HTR-8/SVneo (cell line): ENCODE measurements around the gene ORMDL3.
"Not testable (repeated sequence)": the region's sequence is repeated elsewhere in the genome, so short reads cannot be mapped to it uniquely, and the experiment has no call there.

Source experiments
- DNase-seq: peaks from one replicate; pipeline ENCODE4 v3.0.0; 2011; ENCODE audit warnings: low spot score, mixed read lengths; ENCODE audit not compliant: insufficient read length
- FAIRE-seq: peaks from 2 replicates; lab custom pipeline; 2011; peaks lifted over from hg19 to GRCh38; lab: Jason Lieb, UNC

The ORMDL3 gene

DNA sequence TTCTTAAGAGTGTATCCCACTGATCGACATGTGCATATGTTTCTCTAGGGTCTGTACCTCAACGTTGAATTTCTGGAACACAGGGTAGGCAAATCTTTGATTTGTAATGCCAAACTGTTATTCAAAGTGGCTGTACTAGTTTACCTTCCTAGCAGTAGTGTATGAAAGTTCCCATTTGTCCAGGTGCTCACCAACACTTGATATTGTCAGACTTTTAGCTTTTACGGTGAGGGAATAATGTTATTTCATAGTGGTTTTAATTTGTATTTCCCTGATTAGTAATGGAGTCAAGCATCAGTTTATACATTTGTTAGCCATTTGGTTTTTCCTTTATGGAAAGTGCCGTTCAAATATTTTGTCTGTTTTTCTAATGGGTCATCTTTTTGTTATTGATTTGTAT lies 29.3 kb downstream of the ORMDL3 start:
- FAIRE-seq: no peak
- no peak for DNase-seq

DNA sequence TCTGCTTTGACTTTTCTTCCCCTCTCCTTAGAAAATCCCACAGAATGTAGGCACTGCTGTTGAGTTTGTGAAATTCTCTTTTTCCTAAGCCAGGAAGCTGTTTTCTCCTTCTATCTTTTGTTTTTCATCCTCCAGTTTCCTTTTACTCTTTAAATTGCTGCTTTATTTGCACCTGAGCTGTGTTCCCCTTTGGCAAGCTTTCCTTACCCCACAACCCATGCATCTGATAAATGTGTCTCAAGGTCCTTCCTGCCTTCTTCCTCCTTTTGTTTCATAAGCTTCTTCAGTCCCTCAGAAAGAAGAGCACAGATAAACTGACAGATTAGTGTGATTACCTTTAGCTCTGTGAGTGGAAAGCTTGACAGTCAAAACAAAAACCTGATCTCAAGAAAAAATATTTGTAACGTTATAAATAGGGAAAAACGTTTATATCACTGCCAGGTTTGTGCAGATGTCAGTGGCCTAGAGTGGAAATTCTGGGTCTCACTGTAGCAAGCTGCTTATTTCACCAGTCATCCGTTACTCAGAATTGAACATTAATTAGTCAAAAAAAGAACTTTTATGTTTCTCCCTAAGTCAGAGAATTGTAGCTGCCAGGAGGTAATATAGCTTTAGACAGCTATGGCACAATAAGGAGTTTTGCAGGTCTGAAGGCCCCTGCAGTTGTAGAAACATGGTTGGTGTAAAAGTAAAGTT lies 32.6 kb downstream of the ORMDL3 start:
- FAIRE-seq: no peak

DNA sequence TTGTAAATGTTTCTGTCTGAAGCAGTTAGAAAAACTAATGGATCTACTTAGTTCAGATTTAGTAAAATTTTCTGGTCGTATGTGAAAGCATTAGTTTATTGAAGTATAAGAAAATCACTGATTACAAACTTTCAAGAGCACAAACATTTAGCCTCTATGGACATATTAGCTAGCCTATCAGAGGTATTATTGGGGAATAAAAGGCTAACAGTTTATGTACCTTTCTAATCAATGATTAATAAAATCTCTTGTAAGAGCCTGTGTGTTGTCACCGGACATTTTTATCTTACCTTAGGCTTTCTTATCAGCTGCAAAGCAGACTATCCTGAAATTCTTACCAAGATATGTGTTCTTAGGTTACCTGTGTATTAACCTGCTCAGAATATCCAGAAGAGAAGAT lies 38.2 kb downstream of the ORMDL3 start:
- no peak for FAIRE-seq
- no peak for DNase-seq

More for the DNA sequence above, 32.6 kb downstream of the ORMDL3 start:
- no peak for DNase-seq

DNA sequence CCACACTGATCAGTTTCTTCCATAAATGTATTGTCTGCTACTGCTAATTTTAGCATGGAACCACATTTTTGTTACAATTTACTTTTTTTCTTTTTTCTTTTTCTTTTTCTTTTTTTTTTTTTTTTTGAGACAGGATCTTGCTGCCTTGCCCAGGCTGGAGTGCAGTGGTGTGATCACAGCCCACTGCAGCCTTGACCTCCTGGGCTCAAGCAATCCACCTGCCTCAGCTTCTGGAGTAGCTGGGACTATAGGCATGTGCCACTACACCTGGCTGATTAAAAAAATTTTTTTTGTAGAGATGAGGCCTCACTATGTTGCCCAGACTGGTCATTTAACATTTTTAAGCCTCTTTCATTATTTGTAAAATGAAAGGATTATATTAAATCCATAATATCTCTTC lies 40.3 kb downstream of the ORMDL3 start:
- no peak for DNase-seq
- no peak for FAIRE-seq

DNA sequence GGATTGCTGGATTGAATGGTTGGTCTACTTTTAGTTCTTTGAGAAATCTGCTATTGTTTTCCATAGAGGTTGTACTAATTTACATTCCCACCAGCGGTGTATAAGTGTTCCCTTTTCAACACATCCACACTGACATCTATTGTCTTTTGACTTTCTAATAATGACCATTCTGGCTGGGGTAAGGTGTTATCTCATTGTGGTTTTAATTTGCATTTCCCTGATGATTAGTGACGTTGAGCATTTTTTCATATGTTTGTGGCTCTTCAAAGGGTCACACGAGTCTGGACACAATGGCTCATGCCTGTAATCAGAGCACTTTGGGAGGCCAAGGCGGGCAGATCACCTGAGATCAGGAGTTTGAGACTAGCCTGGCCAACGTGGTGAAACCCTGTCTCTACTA lies 41.3 kb downstream of the ORMDL3 start:
- not testable (repeated sequence) for DNase-seq, FAIRE-seq

DNA sequence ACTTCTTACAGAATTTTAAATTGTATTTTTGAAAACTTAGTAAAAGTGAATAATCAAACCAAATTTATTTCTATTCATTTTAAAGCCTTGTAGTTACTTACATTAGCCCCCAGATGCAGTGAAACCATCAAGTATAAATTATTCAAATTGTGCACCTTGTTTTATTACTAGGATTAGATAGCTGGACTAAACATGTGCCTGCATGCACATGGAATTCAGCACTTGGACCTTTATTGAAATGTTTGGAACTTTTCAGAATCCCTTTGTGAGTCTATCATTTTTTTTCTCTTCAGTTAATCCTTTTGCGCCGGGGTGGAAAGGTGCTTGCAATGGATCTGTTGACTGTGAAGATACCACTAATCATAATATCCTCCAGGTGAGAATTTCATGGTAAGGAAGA lies 54.6 kb downstream of the ORMDL3 start:
- no peak for DNase-seq

DNA sequence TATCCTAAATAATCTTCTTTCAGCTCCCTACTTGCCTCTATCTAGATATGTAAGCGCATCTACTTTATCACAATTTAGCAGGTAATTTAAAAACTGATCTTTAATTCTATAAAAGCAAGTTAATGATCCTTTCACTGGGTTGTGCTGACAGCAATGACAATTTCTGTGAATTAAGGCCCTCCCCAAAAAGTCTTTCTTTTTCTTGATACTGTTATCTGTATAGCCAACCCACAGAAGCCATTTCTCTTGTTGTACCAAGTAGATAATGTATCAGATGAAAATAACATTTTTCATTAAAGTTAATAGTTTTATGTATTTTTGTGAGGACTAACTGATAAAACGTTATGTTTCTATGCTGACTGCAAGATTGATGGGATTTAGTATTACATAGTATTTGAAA lies 55.6 kb downstream of the ORMDL3 start:
- FAIRE-seq (no peak), DNase-seq (no peak)

More for the DNA sequence above, 54.6 kb downstream of the ORMDL3 start:
- no peak for FAIRE-seq
